Activated CD8-positive, alpha-beta memory T cell treated with anti-CD3 and anti-CD28 coated beads, Interleukin-2, amount 10 ng/mL, durations not matched to agents 7 days and 5 days (primary cell): Measurements from ENCODE around the gene BRSK2. TPM values are rescaled to one million over a fixed set of nuclear protein-coding genes. Genes with fewer than 3 reads are reported as not detected.

ENCODE experiments used
- ATAC-seq: fragments of 150-1000 bp; cut with Tn5 transposase; one replicate; pipeline ENCODE4 v1.10.0; 2021; ENCODE audit warnings: moderate library complexity
- CTCF ChIA-PET: fragments of 350-600 bp; sonication (Branson Sonifier 250); formaldehyde crosslinking; loops from one replicate; lab custom pipeline; 2021; ENCODE audit warnings: antibody characterized with exemption; lab: Charles Lee
- DNase-seq: peaks from one replicate; pipeline ENCODE4 v3.0.0-alpha.2; 2020
- H3K27ac Mint-ChIP-seq: one replicate; pipeline ENCODE4 v1.8.0; 2021; ENCODE audit warnings: mild to moderate bottlenecking, mixed read lengths
- H3K27me3 Mint-ChIP-seq: one replicate; pipeline ENCODE4 v1.8.0; 2021; ENCODE audit warnings: mixed read lengths
- H3K36me3 Mint-ChIP-seq: one replicate; pipeline ENCODE4 v1.8.0; 2021; ENCODE audit warnings: mild to moderate bottlenecking, mixed read lengths
- H3K4me1 Mint-ChIP-seq: one replicate; pipeline ENCODE4 v1.8.0; 2021; ENCODE audit warnings: mixed read lengths
- H3K4me3 Mint-ChIP-seq: one replicate; pipeline ENCODE4 v1.8.0; 2021; ENCODE audit warnings: mild to moderate bottlenecking, moderate library complexity, mixed read lengths
- H3K9me3 Mint-ChIP-seq: one replicate; pipeline ENCODE4 v1.8.0; 2022; ENCODE audit warnings: low read depth, mixed read lengths
- total RNA-seq, 2 experiments: library from RNA; stranded (reverse); gene quantifications; one replicate each; pipeline ENCODE4 v1.2.3, GENCODE V29; 2021

BRSK2 gene
- total RNA-seq, 2 experiments from 2014 or later, result 0.40 TPM; not detected in 1

GRCh38 chr11:1439341-1439740, 49.6 kb downstream of the BRSK2 start:
- H3K27me3 Mint-ChIP-seq, result no peaks in the 10 kb centered on the region
- H3K27ac Mint-ChIP-seq, result no peak overlapping the region
- H3K4me1 Mint-ChIP-seq, result no peaks in the 10 kb centered on the region
- H3K4me3 Mint-ChIP-seq, result no peak overlapping the region
- DNase-seq (no peak), ATAC-seq (no peak)
- H3K36me3 Mint-ChIP-seq, result no peaks in the 10 kb centered on the region
- CTCF ChIA-PET, result no interaction called here
- no peaks in the 10 kb centered on the region for H3K9me3 Mint-ChIP-seq

- Mint-ChIP-seq H3K4me1 (no peaks in the 10 kb centered on the region), H3K4me3 (no peak overlapping the region), H3K27ac (no peak overlapping the region), H3K27me3 (no peaks in the 10 kb centered on the region), H3K36me3 (no peaks in the 10 kb centered on the region), H3K9me3 (no peaks in the 10 kb centered on the region)
- ATAC-seq, result no peak
- CTCF ChIA-PET, result no interaction called here
- DNase-seq, result no peak
Observed at GRCh38 chr11:1440066-1440465, 50.3 kb downstream of the BRSK2 start.

GRCh38 chr11:1440496-1440895, 50.8 kb downstream of the BRSK2 start:
- no peaks in the 10 kb centered on the region for H3K36me3 Mint-ChIP-seq
- no peaks in the 10 kb centered on the region for H3K27me3 Mint-ChIP-seq
- H3K4me3 Mint-ChIP-seq, result no peak overlapping the region
- no peak for DNase-seq
- no peaks in the 10 kb centered on the region for H3K9me3 Mint-ChIP-seq
- no peak overlapping the region for H3K27ac Mint-ChIP-seq
- no peaks in the 10 kb centered on the region for H3K4me1 Mint-ChIP-seq
- CTCF ChIA-PET, result no interaction called here
- no peak for ATAC-seq

- ATAC-seq (no peak), DNase-seq (no peak)
- H3K27me3 Mint-ChIP-seq, result no peaks in the 10 kb centered on the region
- H3K4me1 Mint-ChIP-seq, result no peaks in the 10 kb centered on the region
- H3K9me3 Mint-ChIP-seq, result no peaks in the 10 kb centered on the region
- H3K36me3 Mint-ChIP-seq, result no peaks in the 10 kb centered on the region
- CTCF ChIA-PET, result no interaction called here
- no peak overlapping the region for H3K27ac Mint-ChIP-seq
- H3K4me3 Mint-ChIP-seq, result no peak overlapping the region
Observed at GRCh38 chr11:1442163-1442562, 52.4 kb downstream of the BRSK2 start.

- Mint-ChIP-seq H3K9me3 (no peaks in the 10 kb centered on the region), H3K4me3 (no peak overlapping the region), H3K27me3 (no peaks in the 10 kb centered on the region), H3K4me1 (no peaks in the 10 kb centered on the region), H3K36me3 (no peaks in the 10 kb centered on the region), H3K27ac (no peak overlapping the region)
- CTCF ChIA-PET, result no interaction called here
- DNase-seq, result no peak
- ATAC-seq, result no peak
Observed at GRCh38 chr11:1442807-1443366, 53.2 kb downstream of the BRSK2 start.

GRCh38 chr11:1443737-1444136, 54.0 kb downstream of the BRSK2 start:
- Mint-ChIP-seq H3K4me3 (no peak overlapping the region), H3K27ac (no peak overlapping the region), H3K4me1 (no peaks in the 10 kb centered on the region), H3K36me3 (no peaks in the 10 kb centered on the region), H3K27me3 (no peaks in the 10 kb centered on the region), H3K9me3 (no peaks in the 10 kb centered on the region)
- no peak for DNase-seq
- CTCF ChIA-PET, result no interaction called here
- no peak for ATAC-seq

GRCh38 chr11:1444321-1444720, 54.6 kb downstream of the BRSK2 start:
- Mint-ChIP-seq H3K36me3 (no peaks in the 10 kb centered on the region), H3K4me3 (no peak overlapping the region), H3K4me1 (no peaks in the 10 kb centered on the region), H3K27me3 (no peaks in the 10 kb centered on the region), H3K9me3 (no peaks in the 10 kb centered on the region), H3K27ac (no peak overlapping the region)
- no peak for ATAC-seq
- CTCF ChIA-PET, result no interaction called here
- no peak for DNase-seq

GRCh38 chr11:1444823-1445422, 55.2 kb downstream of the BRSK2 start:
- CTCF ChIA-PET, result interaction anchor here (0.5 kb wide), 1 partner anchor 201 kb away, joined by 3 read pairs; no protein-coding TSS in a partner anchor
- Mint-ChIP-seq H3K27me3 (no peaks in the 10 kb centered on the region), H3K4me1 (no peaks in the 10 kb centered on the region), H3K4me3 (no peak overlapping the region), H3K36me3 (no peaks in the 10 kb centered on the region), H3K27ac (no peak overlapping the region), H3K9me3 (no peaks in the 10 kb centered on the region)
- ATAC-seq (no peak), DNase-seq (no peak)

GRCh38 chr11:1445741-1446445, 56.2 kb downstream of the BRSK2 start:
- H3K4me1 Mint-ChIP-seq, result no peaks in the 10 kb centered on the region
- DNase-seq (no peak), ATAC-seq (no peak)
- no peaks in the 10 kb centered on the region for H3K36me3 Mint-ChIP-seq
- H3K9me3 Mint-ChIP-seq, result no peaks in the 10 kb centered on the region
- no peak overlapping the region for H3K27ac Mint-ChIP-seq
- no peak overlapping the region for H3K4me3 Mint-ChIP-seq
- no peaks in the 10 kb centered on the region for H3K27me3 Mint-ChIP-seq
- CTCF ChIA-PET, result interaction anchor here (0.5 to 1.2 kb wide), 2 partner anchors 129 to 200 kb away, joined by 3 read pairs; no protein-coding TSS in a partner anchor

GRCh38 chr11:1446623-1447022, 56.9 kb downstream of the BRSK2 start:
- no peak overlapping the region for H3K27ac Mint-ChIP-seq
- CTCF ChIA-PET, result interaction anchor here (1.2 kb wide), 1 partner anchor 129 kb away, joined by 3 read pairs; no protein-coding TSS in a partner anchor
- no peaks in the 10 kb centered on the region for H3K36me3 Mint-ChIP-seq
- H3K4me3 Mint-ChIP-seq, result no peak overlapping the region
- no peaks in the 10 kb centered on the region for H3K4me1 Mint-ChIP-seq
- no peaks in the 10 kb centered on the region for H3K27me3 Mint-ChIP-seq
- H3K9me3 Mint-ChIP-seq, result no peaks in the 10 kb centered on the region
- ATAC-seq (no peak), DNase-seq (no peak)

- no peaks in the 10 kb centered on the region for H3K36me3 Mint-ChIP-seq
- CTCF ChIA-PET, result no interaction called here
Observed at GRCh38 chr11:1447845-1448825, 58.4 kb downstream of the BRSK2 start.

GRCh38 chr11:1448882-1449281, 59.1 kb downstream of the BRSK2 start:
- no peaks in the 10 kb centered on the region for H3K27me3 Mint-ChIP-seq
- no peak for ATAC-seq
- H3K36me3 Mint-ChIP-seq, result no peaks in the 10 kb centered on the region
- H3K4me1 Mint-ChIP-seq, result no peaks in the 10 kb centered on the region
- H3K4me3 Mint-ChIP-seq, result no peak overlapping the region
- no peak for DNase-seq
- no peak overlapping the region for H3K27ac Mint-ChIP-seq
- CTCF ChIA-PET, result no interaction called here
- no peaks in the 10 kb centered on the region for H3K9me3 Mint-ChIP-seq

More at GRCh38 chr11:1447845-1448825, 58.4 kb downstream of the BRSK2 start:
- Mint-ChIP-seq H3K4me3 (no peak overlapping the region), H3K9me3 (no peaks in the 10 kb centered on the region), H3K27me3 (no peaks in the 10 kb centered on the region), H3K27ac (no peak overlapping the region), H3K4me1 (no peaks in the 10 kb centered on the region)
- no peak for ATAC-seq
- no peak for DNase-seq
